Measurements from ENCODE around the gene PCSK6. TPM values are rescaled to one million over a fixed set of nuclear protein-coding genes. Genes with fewer than 3 reads are reported as not detected.

The PCSK6 gene
- total RNA-seq, 1 experiment from 2014 or later, result 10.6 TPM

- Histone ChIP-seq H3K27me3 (ENCODE audit: control insufficient read depth, insufficient read depth, low read length) (no peaks in the 10 kb centered on the region), H3K9me3 (ENCODE audit: control insufficient read depth, insufficient read depth, low read depth, low read length) (no peaks in the 10 kb centered on the region), H3K36me3 (ENCODE audit: control insufficient read depth, insufficient read depth, low read length) (no peaks in the 10 kb centered on the region), H3K4me1 (ENCODE audit: control insufficient read depth, insufficient read depth, low read length) (no peaks in the 10 kb centered on the region), H3K4me3 (ENCODE audit: low read depth in 2 of 2, low read length in 2 of 2) (no peak overlapping the region), H3K27ac (ENCODE audit: low read length) (no peak overlapping the region)
- CTCF ChIA-PET, result no interaction called here
- in situ Hi-C loops (cut with HindIII; ENCODE audit: low pct_unique_long_range_greater_than_20kb, low sequenced_read_pairs) (no loop called here), intact Hi-C loops (cut with micrococcal nuclease; ENCODE audit: unreplicated experiment) (no loop called here)
- no peak for TF ChIP-seq POLR2AphosphoS5 (IDR thresholded peaks at IDR 0.05; ENCODE audit: low read depth, low read length)
- TF ChIP-seq, protein P1, sequence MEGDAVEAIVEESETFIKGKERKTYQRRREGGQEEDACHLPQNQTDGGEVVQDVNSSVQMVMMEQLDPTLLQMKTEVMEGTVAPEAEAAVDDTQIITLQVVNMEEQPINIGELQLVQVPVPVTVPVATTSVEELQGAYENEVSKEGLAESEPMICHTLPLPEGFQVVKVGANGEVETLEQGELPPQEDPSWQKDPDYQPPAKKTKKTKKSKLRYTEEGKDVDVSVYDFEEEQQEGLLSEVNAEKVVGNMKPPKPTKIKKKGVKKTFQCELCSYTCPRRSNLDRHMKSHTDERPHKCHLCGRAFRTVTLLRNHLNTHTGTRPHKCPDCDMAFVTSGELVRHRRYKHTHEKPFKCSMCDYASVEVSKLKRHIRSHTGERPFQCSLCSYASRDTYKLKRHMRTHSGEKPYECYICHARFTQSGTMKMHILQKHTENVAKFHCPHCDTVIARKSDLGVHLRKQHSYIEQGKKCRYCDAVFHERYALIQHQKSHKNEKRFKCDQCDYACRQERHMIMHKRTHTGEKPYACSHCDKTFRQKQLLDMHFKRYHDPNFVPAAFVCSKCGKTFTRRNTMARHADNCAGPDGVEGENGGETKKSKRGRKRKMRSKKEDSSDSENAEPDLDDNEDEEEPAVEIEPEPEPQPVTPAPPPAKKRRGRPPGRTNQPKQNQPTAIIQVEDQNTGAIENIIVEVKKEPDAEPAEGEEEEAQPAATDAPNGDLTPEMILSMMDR (IDR thresholded peaks at IDR 0.05), result no peak
- ATAC-seq (no peak), DNase-seq (ENCODE audit: low read depth, low spot score) (no peak)
- POLR2A ChIA-PET, result no interaction called here
- BruUV-seq (replicated peaks), result no TSS peak
Measured at GRCh38 chr15:101310161-101310480, 179.4 kb downstream of the PCSK6 start.

DNA sequence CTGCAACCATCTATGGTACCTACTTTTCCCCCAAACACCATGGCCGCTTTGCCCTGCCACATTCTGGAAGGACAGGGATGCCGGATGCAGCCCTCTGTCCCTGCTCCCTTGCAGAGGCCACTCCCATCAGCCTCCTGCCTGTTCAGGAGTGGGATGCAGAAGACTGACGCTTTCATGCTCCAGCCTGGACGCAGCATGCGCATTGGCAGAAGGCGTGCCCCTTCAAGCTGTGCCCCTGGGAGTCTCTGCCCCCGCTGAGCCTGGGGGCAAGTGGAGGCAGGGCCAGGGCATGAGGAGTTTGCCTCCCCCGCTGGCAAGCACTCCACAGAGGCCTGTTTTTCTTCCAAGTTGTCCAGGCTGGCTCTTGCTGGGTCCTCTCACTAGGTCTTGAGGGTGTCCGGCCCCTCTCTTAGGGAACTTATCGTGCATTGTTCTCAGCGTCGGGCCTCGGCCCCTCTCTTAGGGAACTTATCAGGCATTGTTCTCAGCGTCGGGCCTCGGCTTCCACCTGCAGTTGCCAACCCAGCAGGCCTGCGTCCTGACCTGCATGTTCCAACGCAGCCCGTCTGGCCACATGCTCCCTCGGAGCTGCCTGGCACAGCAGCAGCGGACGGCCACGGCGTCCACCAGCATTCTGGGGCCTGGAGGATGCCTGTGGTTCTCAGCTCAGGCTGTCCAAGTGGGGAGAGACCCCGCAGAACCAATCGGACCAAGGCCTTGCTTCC, 179.9 kb downstream of the PCSK6 start:
- intact Hi-C loops (cut with micrococcal nuclease; ENCODE audit: unreplicated experiment), result no loop called here
- no peak for TF ChIP-seq POLR2AphosphoS5 (IDR thresholded peaks at IDR 0.05; ENCODE audit: low read depth, low read length)
- no peak for TF ChIP-seq TCF7L2 (IDR thresholded peaks at IDR 0.05; ENCODE audit: low read depth, low read length)
- TF ChIP-seq, protein P1 (IDR thresholded peaks at IDR 0.05), result no peak
- TF ChIP-seq, protein P2, sequence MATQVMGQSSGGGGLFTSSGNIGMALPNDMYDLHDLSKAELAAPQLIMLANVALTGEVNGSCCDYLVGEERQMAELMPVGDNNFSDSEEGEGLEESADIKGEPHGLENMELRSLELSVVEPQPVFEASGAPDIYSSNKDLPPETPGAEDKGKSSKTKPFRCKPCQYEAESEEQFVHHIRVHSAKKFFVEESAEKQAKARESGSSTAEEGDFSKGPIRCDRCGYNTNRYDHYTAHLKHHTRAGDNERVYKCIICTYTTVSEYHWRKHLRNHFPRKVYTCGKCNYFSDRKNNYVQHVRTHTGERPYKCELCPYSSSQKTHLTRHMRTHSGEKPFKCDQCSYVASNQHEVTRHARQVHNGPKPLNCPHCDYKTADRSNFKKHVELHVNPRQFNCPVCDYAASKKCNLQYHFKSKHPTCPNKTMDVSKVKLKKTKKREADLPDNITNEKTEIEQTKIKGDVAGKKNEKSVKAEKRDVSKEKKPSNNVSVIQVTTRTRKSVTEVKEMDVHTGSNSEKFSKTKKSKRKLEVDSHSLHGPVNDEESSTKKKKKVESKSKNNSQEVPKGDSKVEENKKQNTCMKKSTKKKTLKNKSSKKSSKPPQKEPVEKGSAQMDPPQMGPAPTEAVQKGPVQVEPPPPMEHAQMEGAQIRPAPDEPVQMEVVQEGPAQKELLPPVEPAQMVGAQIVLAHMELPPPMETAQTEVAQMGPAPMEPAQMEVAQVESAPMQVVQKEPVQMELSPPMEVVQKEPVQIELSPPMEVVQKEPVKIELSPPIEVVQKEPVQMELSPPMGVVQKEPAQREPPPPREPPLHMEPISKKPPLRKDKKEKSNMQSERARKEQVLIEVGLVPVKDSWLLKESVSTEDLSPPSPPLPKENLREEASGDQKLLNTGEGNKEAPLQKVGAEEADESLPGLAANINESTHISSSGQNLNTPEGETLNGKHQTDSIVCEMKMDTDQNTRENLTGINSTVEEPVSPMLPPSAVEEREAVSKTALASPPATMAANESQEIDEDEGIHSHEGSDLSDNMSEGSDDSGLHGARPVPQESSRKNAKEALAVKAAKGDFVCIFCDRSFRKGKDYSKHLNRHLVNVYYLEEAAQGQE (IDR thresholded peaks at IDR 0.05; ENCODE audit: insufficient read depth in 1 of 2, low read depth in 2 of 2, low read length in 1 of 2), result no peak
- no peak for TF ChIP-seq SIN3A (IDR thresholded peaks at IDR 0.05; ENCODE audit: borderline replicate concordance, insufficient read depth, low read depth, low read length)
- no peaks in the 10 kb centered on the region for H3K36me3 ChIP-seq (ENCODE audit: control insufficient read depth, insufficient read depth, low read length)
- BruUV-seq (replicated peaks), result no TSS peak
- DNase-seq (ENCODE audit: low read depth, low spot score), result no peak
- no peak for ATAC-seq
- H3K4me1 ChIP-seq (ENCODE audit: control insufficient read depth, insufficient read depth, low read length), result no peaks in the 10 kb centered on the region
- in situ Hi-C loops (cut with HindIII; ENCODE audit: low pct_unique_long_range_greater_than_20kb, low sequenced_read_pairs), result no loop called here
- ChIA-PET POLR2A (no interaction called here), CTCF (no interaction called here)
- no peak overlapping the region for H3K27ac ChIP-seq (ENCODE audit: low read length)
- H3K27me3 ChIP-seq (ENCODE audit: control insufficient read depth, insufficient read depth, low read length), result no peaks in the 10 kb centered on the region
- no peak overlapping the region for H3K4me3 ChIP-seq (ENCODE audit: low read depth in 2 of 2, low read length in 2 of 2)
- H3K9me3 ChIP-seq (ENCODE audit: control insufficient read depth, insufficient read depth, low read depth, low read length), result no peaks in the 10 kb centered on the region

Data from Panc1 (cell line).